Nephron (organoid): ENCODE measurements around the gene SLAMF9.

Experiments
- H3K27ac Mint-ChIP-seq, 3 experiments: 2 replicates each; pipeline ENCODE4 v1.8.0; 2020; ENCODE audit warnings: mixed read lengths in 3 of 3, mild to moderate bottlenecking in 2 of 3, moderate library complexity in 1 of 3
- H3K27me3 Mint-ChIP-seq: 2 replicates; pipeline ENCODE4 v1.8.0; 2021; ENCODE audit warnings: low read depth, mild to moderate bottlenecking, moderate library complexity, mixed read lengths
- H3K36me3 Mint-ChIP-seq: 2 replicates; pipeline ENCODE4 v1.8.0; 2020; ENCODE audit warnings: low read depth, mixed read lengths
- H3K4me1 Mint-ChIP-seq: 2 replicates; pipeline ENCODE4 v1.8.0; 2020; ENCODE audit warnings: mixed read lengths
- H3K4me3 Mint-ChIP-seq, 3 experiments: 2 replicates each; pipeline ENCODE4 v1.8.0; 2020; ENCODE audit warnings: mild to moderate bottlenecking in 3 of 3, mixed read lengths in 3 of 3, moderate library complexity in 2 of 3
- H3K9me3 Mint-ChIP-seq: 2 replicates; pipeline ENCODE4 v1.8.0; 2020; ENCODE audit warnings: mixed read lengths
- TF ChIP-seq, protein P1 (sequence below), 3 experiments: fragments of 200-600 bp; sonication (generic); IDR thresholded peaks; one replicate each; pipeline ENCODE4 v1.5.0; 2021; ENCODE audit warnings: antibody characterized with exemption in 3 of 3; ENCODE audit not compliant: unreplicated experiment in 3 of 3

Gene SLAMF9

DNA sequence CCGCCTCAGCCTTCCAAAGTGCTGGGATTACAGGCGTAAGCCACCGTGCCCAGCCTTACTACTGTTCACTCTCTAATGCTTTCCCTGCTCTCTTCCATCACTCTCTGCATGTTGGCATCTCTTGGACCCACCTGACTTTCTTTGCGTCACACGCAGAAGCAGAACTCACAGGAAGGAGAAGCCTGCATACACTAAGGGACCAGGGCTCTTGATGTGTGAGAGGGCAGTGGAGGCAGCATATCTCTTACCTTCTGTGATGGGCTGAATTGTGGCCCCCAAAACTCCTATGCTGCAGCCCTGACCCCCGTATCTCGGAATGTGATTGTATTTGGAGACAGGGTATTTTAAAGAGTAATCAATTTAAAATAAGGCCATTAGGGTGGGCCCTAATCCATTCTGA lies 26.7 kb upstream of the SLAMF9 start:
- H3K4me1 Mint-ChIP-seq, result peaks cover 10% of the 10 kb centered on the region
- TF ChIP-seq, protein P1, sequence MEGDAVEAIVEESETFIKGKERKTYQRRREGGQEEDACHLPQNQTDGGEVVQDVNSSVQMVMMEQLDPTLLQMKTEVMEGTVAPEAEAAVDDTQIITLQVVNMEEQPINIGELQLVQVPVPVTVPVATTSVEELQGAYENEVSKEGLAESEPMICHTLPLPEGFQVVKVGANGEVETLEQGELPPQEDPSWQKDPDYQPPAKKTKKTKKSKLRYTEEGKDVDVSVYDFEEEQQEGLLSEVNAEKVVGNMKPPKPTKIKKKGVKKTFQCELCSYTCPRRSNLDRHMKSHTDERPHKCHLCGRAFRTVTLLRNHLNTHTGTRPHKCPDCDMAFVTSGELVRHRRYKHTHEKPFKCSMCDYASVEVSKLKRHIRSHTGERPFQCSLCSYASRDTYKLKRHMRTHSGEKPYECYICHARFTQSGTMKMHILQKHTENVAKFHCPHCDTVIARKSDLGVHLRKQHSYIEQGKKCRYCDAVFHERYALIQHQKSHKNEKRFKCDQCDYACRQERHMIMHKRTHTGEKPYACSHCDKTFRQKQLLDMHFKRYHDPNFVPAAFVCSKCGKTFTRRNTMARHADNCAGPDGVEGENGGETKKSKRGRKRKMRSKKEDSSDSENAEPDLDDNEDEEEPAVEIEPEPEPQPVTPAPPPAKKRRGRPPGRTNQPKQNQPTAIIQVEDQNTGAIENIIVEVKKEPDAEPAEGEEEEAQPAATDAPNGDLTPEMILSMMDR (IDR thresholded peaks at IDR 0.05; ENCODE audit: unreplicated experiment in 3 of 3), result no peak
- H3K27ac Mint-ChIP-seq, result no peak overlapping the region
- H3K9me3 Mint-ChIP-seq, result no peaks in the 10 kb centered on the region
- no peak overlapping the region for H3K4me3 Mint-ChIP-seq
- H3K27me3 Mint-ChIP-seq, result peaks cover 5% of the 10 kb centered on the region
- H3K36me3 Mint-ChIP-seq, result no peaks in the 10 kb centered on the region

DNA sequence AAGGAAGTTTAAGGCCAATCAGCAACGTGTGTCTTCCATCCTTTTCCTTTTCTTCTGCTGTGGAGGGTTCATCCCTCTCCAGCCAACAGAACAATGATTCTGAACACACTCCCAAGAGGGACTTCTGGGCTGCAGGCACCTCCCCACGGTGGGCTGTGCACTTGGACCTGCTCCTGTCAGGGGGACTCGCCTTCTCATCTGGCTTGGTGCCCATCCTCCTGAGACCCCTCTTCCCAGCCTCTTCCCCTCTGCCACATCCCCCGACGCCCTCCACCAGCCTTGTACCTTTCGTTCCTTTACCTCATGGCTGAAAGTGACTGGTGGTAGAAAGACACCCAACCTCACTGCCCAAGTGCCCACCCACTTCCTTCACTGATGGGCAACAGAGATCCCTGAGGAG lies 26.0 kb upstream of the SLAMF9 start:
- Mint-ChIP-seq H3K4me1 (peaks cover 10% of the 10 kb centered on the region), H3K27me3 (peaks cover 5% of the 10 kb centered on the region), H3K27ac (no peak overlapping the region), H3K4me3 (no peak overlapping the region), H3K9me3 (no peaks in the 10 kb centered on the region), H3K36me3 (no peaks in the 10 kb centered on the region)
- TF ChIP-seq, protein P1 (IDR thresholded peaks at IDR 0.05; ENCODE audit: unreplicated experiment in 3 of 3), result no peak

DNA sequence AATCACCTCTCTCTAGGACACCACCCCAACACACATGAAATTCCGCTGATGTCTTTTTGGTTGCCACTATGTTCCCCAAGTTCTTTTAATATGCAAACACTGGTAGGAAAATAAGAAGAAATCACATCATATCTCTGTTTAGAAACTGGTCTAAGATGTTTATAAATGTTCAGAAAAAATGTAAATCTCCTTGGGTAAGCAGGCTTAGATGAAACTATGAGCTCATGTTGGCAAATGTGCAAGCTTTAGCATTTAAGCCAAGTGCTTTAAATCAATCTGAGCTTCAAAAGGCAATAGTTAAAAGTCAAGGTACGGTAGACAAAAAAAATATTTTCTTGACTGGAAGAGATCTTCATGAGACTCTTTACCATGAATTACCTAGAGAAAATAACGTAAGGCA lies 25.2 kb upstream of the SLAMF9 start:
- H3K4me1 Mint-ChIP-seq, result peaks cover 10% of the 10 kb centered on the region
- no peak overlapping the region for H3K4me3 Mint-ChIP-seq
- H3K27ac Mint-ChIP-seq, result no peak overlapping the region
- peaks cover 5% of the 10 kb centered on the region for H3K27me3 Mint-ChIP-seq
- H3K36me3 Mint-ChIP-seq, result no peaks in the 10 kb centered on the region
- TF ChIP-seq, protein P1 (IDR thresholded peaks at IDR 0.05; ENCODE audit: unreplicated experiment in 3 of 3), result no peak
- H3K9me3 Mint-ChIP-seq, result no peaks in the 10 kb centered on the region

DNA sequence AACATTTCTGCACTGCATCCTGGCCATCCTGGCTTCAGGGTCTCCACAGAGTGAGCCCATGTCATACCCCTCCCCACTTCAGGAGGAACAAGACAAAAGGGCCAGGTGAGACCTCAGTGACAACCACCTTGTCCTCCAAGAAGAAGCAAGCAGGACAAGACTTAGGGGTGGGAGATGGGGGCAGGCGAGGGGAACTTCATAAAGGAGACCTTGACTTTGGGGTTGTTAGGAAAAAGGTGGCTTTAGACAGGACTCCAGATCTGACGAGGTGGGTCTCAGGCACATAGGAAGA lies 24.0 kb upstream of the SLAMF9 start:
- no peaks in the 10 kb centered on the region for H3K9me3 Mint-ChIP-seq
- H3K27me3 Mint-ChIP-seq, result peaks cover 5% of the 10 kb centered on the region
- TF ChIP-seq, protein P1 (IDR thresholded peaks at IDR 0.05; ENCODE audit: unreplicated experiment in 3 of 3), result no peak
- H3K4me1 Mint-ChIP-seq, result peaks cover 10% of the 10 kb centered on the region
- H3K36me3 Mint-ChIP-seq, result no peaks in the 10 kb centered on the region
- H3K27ac Mint-ChIP-seq, result no peak overlapping the region
- H3K4me3 Mint-ChIP-seq, result no peak overlapping the region

DNA sequence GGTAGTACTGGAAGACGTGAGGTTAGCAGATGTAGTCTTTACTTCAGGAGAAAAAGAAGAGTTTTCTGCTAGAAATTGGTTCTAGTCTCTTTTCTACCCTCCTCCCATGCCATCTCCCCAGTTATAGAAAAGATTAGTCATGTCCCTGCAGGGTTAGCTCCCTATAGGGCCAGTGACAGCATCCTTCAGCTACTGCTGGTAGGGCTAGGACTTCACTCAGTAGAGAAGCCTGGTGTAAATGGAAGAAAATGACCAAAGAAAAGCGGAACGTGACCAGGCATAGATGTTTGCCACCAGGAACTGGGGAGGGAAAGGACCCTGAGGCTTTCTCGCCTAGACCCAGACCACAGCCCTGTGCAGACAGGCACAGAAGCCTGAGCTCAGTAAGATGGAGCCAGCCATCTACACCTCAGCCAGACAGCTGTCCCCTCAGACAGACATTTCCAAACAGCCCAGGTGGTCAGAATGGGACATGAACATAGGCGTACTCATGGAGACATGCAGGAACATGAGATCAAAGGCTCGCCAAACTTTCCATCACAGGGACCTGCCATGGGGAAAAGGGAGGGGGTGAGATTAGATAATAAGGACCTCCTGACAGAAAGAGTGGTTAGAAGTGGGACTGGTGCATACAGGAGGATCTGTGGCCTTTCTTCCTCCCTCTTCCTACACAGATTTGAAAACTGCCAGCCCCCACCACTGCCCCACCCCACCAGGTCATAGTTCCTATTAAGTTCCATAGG lies 23.5 kb upstream of the SLAMF9 start:
- H3K36me3 Mint-ChIP-seq, result no peaks in the 10 kb centered on the region
- TF ChIP-seq, protein P1 (IDR thresholded peaks at IDR 0.05; ENCODE audit: unreplicated experiment in 3 of 3), result no peak
- no peaks in the 10 kb centered on the region for H3K9me3 Mint-ChIP-seq
- H3K4me3 Mint-ChIP-seq, result no peak overlapping the region
- H3K4me1 Mint-ChIP-seq, result peaks cover 10% of the 10 kb centered on the region
- no peak overlapping the region for H3K27ac Mint-ChIP-seq
- peaks cover 5% of the 10 kb centered on the region for H3K27me3 Mint-ChIP-seq

DNA sequence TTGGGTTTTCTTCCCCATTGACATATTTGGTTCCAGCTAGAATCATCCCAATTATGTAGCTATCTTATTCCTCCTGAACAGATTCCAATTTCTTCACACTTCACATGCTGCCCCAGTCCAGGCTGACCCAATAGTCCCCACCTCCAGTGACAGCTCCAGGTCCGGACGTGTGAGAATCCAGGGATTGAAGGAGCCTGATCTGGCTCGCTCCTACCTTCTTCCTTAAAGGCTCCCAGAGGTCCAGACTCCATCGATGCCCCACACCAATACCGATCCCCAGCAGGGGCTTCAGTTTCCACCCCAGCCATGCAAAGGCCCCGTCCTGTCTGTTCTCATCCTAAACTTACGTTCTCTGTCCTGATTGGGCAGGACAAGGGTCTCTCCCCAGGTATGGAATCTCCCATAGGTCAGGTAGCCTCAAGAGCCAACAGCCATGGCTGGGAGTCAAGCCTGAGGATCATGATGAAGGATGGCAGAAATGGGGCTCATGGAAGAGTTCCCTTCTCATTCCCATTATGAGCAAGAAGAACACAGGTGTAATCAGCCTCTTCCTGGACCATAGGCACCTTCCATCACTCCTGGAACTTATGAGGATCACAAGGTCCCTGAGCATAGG lies 20.4 kb upstream of the SLAMF9 start:
- no peak overlapping the region for H3K4me3 Mint-ChIP-seq

More for the DNA sequence above, 20.4 kb upstream of the SLAMF9 start:
- TF ChIP-seq, protein P1 (IDR thresholded peaks at IDR 0.05; ENCODE audit: unreplicated experiment in 3 of 3), result no peak
- Mint-ChIP-seq H3K9me3 (no peaks in the 10 kb centered on the region), H3K27me3 (peaks cover 5% of the 10 kb centered on the region), H3K36me3 (no peaks in the 10 kb centered on the region), H3K4me1 (peaks cover 6% of the 10 kb centered on the region), H3K27ac (no peak overlapping the region)
